ENCODE results near the gene RPH3AL. TPM values are rescaled to one million over a fixed set of nuclear protein-coding genes. Genes with fewer than 3 reads are reported as not detected.

Gene RPH3AL, protein sequence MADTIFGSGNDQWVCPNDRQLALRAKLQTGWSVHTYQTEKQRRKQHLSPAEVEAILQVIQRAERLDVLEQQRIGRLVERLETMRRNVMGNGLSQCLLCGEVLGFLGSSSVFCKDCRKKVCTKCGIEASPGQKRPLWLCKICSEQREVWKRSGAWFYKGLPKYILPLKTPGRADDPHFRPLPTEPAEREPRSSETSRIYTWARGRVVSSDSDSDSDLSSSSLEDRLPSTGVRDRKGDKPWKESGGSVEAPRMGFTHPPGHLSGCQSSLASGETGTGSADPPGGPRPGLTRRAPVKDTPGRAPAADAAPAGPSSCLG
- total RNA-seq (1 to 10 TPM; 2.8 to 9.4 (median 6.7) TPM), polyA plus RNA-seq (1 to 10 TPM; 4.3 to 6.3 TPM)
- long read RNA-seq, donor 1, partial matches to known transcripts, result 2 of 6 reads
- long read RNA-seq, donor 1, other reads (novel, unspliced or antisense), result 4 of 6 reads
- long read RNA-seq, donor 2, partial matches to known transcripts, result 0 of 12 reads
- long read RNA-seq, donor 2, other reads (novel, unspliced or antisense), result 6 of 12 reads
- long read RNA-seq, donor 3, partial matches to known transcripts, result 0 of 4 reads
- long read RNA-seq, donor 3, other reads (novel, unspliced or antisense), result 2 of 4 reads

GRCh38 chr17:352421-353212 lies at the start of gene RPH3AL:
Gene RPH3AL (minus strand): TSS chr17:352807. CDS start chr17:327543, 25,264 bp downstream.
- H3K4me3 ChIP-seq, result peak within 1 kb of the TSS in 6 of 12 donors; percentile 6 to 34 (median 30)
- 44 to 59% (median 50%) methylated on average over 21 to 22 of the region's 22 CpGs for WGBS, 4 donors
- ATAC-seq (peak in 3 of 4 donors; percentile 45 to 82 (median 50)), DNase-seq (peak in 4 of 5 donors; percentile 64 to 79 (median 68))
- no peaks in the 10 kb centered on the region for H3K36me3 ChIP-seq
- TF ChIP-seq CTCF (IDR thresholded peaks at IDR 0.05), result no peak
- no peak for TF ChIP-seq POLR2A (IDR thresholded peaks at IDR 0.05)
- H3K27ac ChIP-seq, result peak within 1 kb of the TSS; percentile 76 to 97 (median 92)
- intact Hi-C loops (cut with DNase I), result loop anchor here in 2 of 10 donors (5.0 kb wide), 2 partner anchors 35 to 50 kb away; no protein-coding TSS in a partner anchor
- no peaks in the 10 kb centered on the region for H3K9me3 ChIP-seq
- H3K4me1 ChIP-seq, result peaks cover 14 to 61% (median 51%) of the 10 kb centered on the region in 12 donors
- H3K27me3 ChIP-seq, result no peaks in the 10 kb centered on the region

DNA sequence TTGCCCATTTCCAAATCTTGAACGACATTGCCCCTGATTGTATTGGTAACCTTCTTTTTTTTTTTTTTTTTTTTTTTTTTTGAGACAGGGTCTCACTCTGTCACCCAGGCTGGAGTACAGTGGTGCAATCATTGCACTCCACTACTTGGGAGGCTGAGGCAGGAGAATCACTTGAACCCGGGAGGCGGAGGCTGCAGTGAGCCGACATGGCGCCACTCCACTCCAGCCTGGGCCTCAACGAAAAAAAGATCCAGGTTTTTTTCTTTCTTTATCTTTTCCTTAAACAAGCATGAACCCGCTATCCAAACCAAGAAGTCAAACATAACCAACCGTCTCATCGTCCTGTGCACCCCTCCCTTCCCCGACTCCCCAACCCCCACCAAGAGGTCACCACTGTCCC lies 47.6 kb upstream of the RPH3AL start:
- Histone ChIP-seq H3K27me3 (no peaks in the 10 kb centered on the region), H3K9me3 (no peaks in the 10 kb centered on the region), H3K36me3 (no peaks in the 10 kb centered on the region), H3K4me3 (no peak overlapping the region), H3K4me1 (no peaks in the 10 kb centered on the region), H3K27ac (no peak overlapping the region)
- intact Hi-C loops (cut with DNase I), result no loop called here
- ATAC-seq (no peak), DNase-seq (no peak)
- TF ChIP-seq CTCF (IDR thresholded peaks at IDR 0.05), result no peak
- no peak for TF ChIP-seq POLR2A (IDR thresholded peaks at IDR 0.05)
- WGBS, 4 donors, result 83 to 89% (median 84%) methylated on average over 10 of the region's 10 CpGs

DNA sequence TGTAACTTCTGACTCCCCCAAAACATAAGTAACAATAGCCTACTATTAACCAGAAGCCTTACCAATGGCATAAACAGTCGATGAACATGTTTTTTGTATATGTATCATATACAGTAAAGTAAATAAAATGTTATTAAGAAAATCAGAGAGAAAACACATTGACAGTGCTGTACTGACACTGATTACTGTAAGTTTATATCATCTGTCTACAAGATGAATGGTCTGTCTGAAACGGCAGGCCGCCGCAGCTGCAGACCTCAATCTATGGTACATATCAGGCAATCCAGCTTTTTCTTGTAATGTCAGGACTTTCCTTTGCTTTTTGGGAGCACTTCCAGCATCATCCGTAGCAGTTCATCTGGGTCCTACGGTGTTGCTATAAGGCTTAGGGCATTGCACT lies 44.2 kb upstream of the RPH3AL start:
- 77 to 89% (median 79%) methylated on average over 6 of the region's 6 CpGs for WGBS, 4 donors
- H3K4me1 ChIP-seq, result peaks cover 0 to 16% (median 0%) of the 10 kb centered on the region in 12 donors
- no peak overlapping the region for H3K4me3 ChIP-seq
- TF ChIP-seq POLR2A (IDR thresholded peaks at IDR 0.05), result no peak
- TF ChIP-seq CTCF (IDR thresholded peaks at IDR 0.05), result no peak
- H3K27me3 ChIP-seq, result no peaks in the 10 kb centered on the region
- no peaks in the 10 kb centered on the region for H3K36me3 ChIP-seq
- intact Hi-C loops (cut with DNase I), result no loop called here
- H3K27ac ChIP-seq, result no peak overlapping the region
- DNase-seq, result no peak
- no peaks in the 10 kb centered on the region for H3K9me3 ChIP-seq
- no peak for ATAC-seq
